HEK293 (cell line): Measurements from ENCODE around the gene SLC5A11.

Source experiments
- CTCF ChIA-PET: fragments of 350-600 bp; formaldehyde crosslinking; extraction: SDS; loops from one replicate; lab custom pipeline; 2021; ENCODE audit warnings: antibody characterized with exemption; lab: Yijun Ruan, JAX
- POLR2A ChIA-PET: fragments of 300-600 bp; formaldehyde crosslinking; extraction: SDS; loops from one replicate; lab custom pipeline; 2020; ENCODE audit warnings: antibody characterized with exemption, inconsistent platforms; lab: Yijun Ruan, JAX
- H3K27ac ChIP-seq: fragments of 200-500 bp; sonication (Bioruptor generic); 2 replicates; pipeline ENCODE4 v1.5.1; 2014; ENCODE audit warnings: low read depth, low read length, control low read depth, inconsistent platforms; ENCODE audit errors: extremely low read depth
- H3K36me3 ChIP-seq, 2 experiments: fragments of 200-500 bp in 1 of 2; sonication (Bioruptor generic) in 1 of 2; 1 replicate in 1 of 2; 2 replicates in 1 of 2; pipeline ENCODE4 v1.5.1; 2014 to 2017; ENCODE audit warnings: inconsistent platforms in 2 of 2, low read length in 2 of 2; ENCODE audit not compliant: control insufficient read depth in 2 of 2, insufficient read depth in 1 of 2
- H3K4me1 ChIP-seq: fragments of 200-500 bp; sonication (Bioruptor generic); 2 replicates; pipeline ENCODE4 v1.5.1; 2014; ENCODE audit warnings: mild to moderate bottlenecking, low read length, inconsistent platforms; ENCODE audit not compliant: control insufficient read depth, insufficient read depth
- H3K4me3 ChIP-seq: 2 replicates; pipeline ENCODE4 v1.5.1; 2011; ENCODE audit warnings: low read depth, mild to moderate bottlenecking, control low read depth, low read length, moderate library complexity
- H3K9me3 ChIP-seq: fragments of 200-500 bp; sonication (Bioruptor generic); 2 replicates; pipeline ENCODE4 v1.5.1; 2014; ENCODE audit warnings: low read depth, low read length, inconsistent platforms; ENCODE audit not compliant: control insufficient read depth, insufficient read depth
- FEZF1 ChIP-seq: fragments of 450-650 bp; formaldehyde crosslinking; IDR thresholded peaks from 2 replicates; pipeline ENCODE4 v1.5.1; 2016; ENCODE audit warnings: missing biosample characterization, missing genetic modification characterization
- GLI4 ChIP-seq: fragments of 450-650 bp; formaldehyde crosslinking; IDR thresholded peaks from 2 replicates; pipeline ENCODE4 v1.5.1; 2016; ENCODE audit warnings: missing biosample characterization, missing genetic modification characterization
- KLF8 ChIP-seq: fragments of 450-650 bp; formaldehyde crosslinking; IDR thresholded peaks from 2 replicates; pipeline ENCODE4 v1.5.1; 2016; ENCODE audit warnings: missing biosample characterization, missing genetic modification characterization
- OSR2 ChIP-seq: fragments of 450-650 bp; formaldehyde crosslinking; IDR thresholded peaks from 2 replicates; pipeline ENCODE4 v1.5.1; 2016; ENCODE audit warnings: missing biosample characterization, missing genetic modification characterization
- PRDM1 ChIP-seq: fragments of 450-650 bp; formaldehyde crosslinking; IDR thresholded peaks from 2 replicates; pipeline ENCODE4; 2016; ENCODE audit warnings: missing biosample characterization, missing genetic modification characterization
- REST ChIP-seq: fragments of 450-650 bp; formaldehyde crosslinking; IDR thresholded peaks from 2 replicates; pipeline ENCODE4 v1.5.1; 2016; ENCODE audit warnings: missing biosample characterization, missing genetic modification characterization
- SCRT1 ChIP-seq: fragments of 450-650 bp; formaldehyde crosslinking; IDR thresholded peaks from 2 replicates; pipeline ENCODE4 v1.5.1; 2016; ENCODE audit warnings: missing biosample characterization, missing genetic modification characterization, borderline replicate concordance
- SETDB1 ChIP-seq: IDR thresholded peaks from one replicate; pipeline ENCODE4 v1.6.1; 2017; ENCODE audit warnings: mild to moderate bottlenecking, low read length, moderate library complexity, mixed read lengths; ENCODE audit not compliant: insufficient read length
- ZBTB11 ChIP-seq: fragments of 450-650 bp; formaldehyde crosslinking; conservative IDR thresholded peaks from 2 replicates; pipeline ENCODE4 v1.5.1; 2016; ENCODE audit warnings: low read depth, missing biosample characterization, missing genetic modification characterization
- ZBTB20 ChIP-seq: fragments of 450-650 bp; formaldehyde crosslinking; IDR thresholded peaks from 2 replicates; pipeline ENCODE4 v1.5.1; 2016; ENCODE audit warnings: missing biosample characterization, missing genetic modification characterization
- ZBTB7A ChIP-seq: fragments of 450-650 bp; formaldehyde crosslinking; IDR thresholded peaks from 2 replicates; pipeline ENCODE4 v1.5.1; 2016; ENCODE audit warnings: low read depth, missing biosample characterization, missing genetic modification characterization
- ZBTB8A ChIP-seq: fragments of 450-650 bp; formaldehyde crosslinking; IDR thresholded peaks from 2 replicates; pipeline ENCODE4 v1.5.1; 2016; ENCODE audit warnings: missing biosample characterization, missing genetic modification characterization
- ZNF114 ChIP-seq: fragments of 450-650 bp; formaldehyde crosslinking; IDR thresholded peaks from 2 replicates; pipeline ENCODE4 v1.5.0; 2017; ENCODE audit warnings: missing biosample characterization, missing genetic modification characterization
- ZNF121 ChIP-seq: fragments of 450-650 bp; formaldehyde crosslinking; IDR thresholded peaks from 2 replicates; pipeline ENCODE4 v1.5.1; 2016; ENCODE audit warnings: missing biosample characterization, missing genetic modification characterization
- ZNF23 ChIP-seq: fragments of 450-650 bp; formaldehyde crosslinking; IDR thresholded peaks from 2 replicates; pipeline ENCODE4 v1.5.1; 2016; ENCODE audit warnings: missing biosample characterization, missing genetic modification characterization, borderline replicate concordance
- ZNF239 ChIP-seq: fragments of 450-650 bp; formaldehyde crosslinking; IDR thresholded peaks from 2 replicates; pipeline ENCODE4 v1.5.1; 2016; ENCODE audit warnings: missing biosample characterization, missing genetic modification characterization
- ZNF302 ChIP-seq: fragments of 450-650 bp; formaldehyde crosslinking; IDR thresholded peaks from 2 replicates; pipeline ENCODE4 v1.5.1; 2016; ENCODE audit warnings: missing biosample characterization, missing genetic modification characterization, low read depth
- ZNF394 ChIP-seq: fragments of 450-650 bp; formaldehyde crosslinking; IDR thresholded peaks from 2 replicates; pipeline ENCODE4 v1.5.1; 2016; ENCODE audit warnings: missing biosample characterization, missing genetic modification characterization, mild to moderate bottlenecking, moderate library complexity, borderline replicate concordance
- ZNF48 ChIP-seq: fragments of 450-650 bp; formaldehyde crosslinking; IDR thresholded peaks from 2 replicates; pipeline ENCODE4 v1.5.1; 2016; ENCODE audit warnings: missing biosample characterization, missing genetic modification characterization
- ZNF624 ChIP-seq: fragments of 450-650 bp; formaldehyde crosslinking; IDR thresholded peaks from 2 replicates; pipeline ENCODE4 v1.5.1; 2017; ENCODE audit warnings: missing biosample characterization, missing genetic modification characterization
- ZNF677 ChIP-seq: fragments of 450-650 bp; IDR thresholded peaks from 2 replicates; pipeline ENCODE4 v1.5.0; 2018; ENCODE audit warnings: missing biosample characterization, mild to moderate bottlenecking, missing genetic modification characterization, moderate library complexity
- ZNF785 ChIP-seq: fragments of 450-650 bp; formaldehyde crosslinking; IDR thresholded peaks from 2 replicates; pipeline ENCODE4 v1.5.1; 2016; ENCODE audit warnings: missing biosample characterization, missing genetic modification characterization
- ZNF792 ChIP-seq: fragments of 450-650 bp; formaldehyde crosslinking; IDR thresholded peaks from 2 replicates; pipeline ENCODE4 v1.5.1; 2016; ENCODE audit warnings: missing biosample characterization, missing genetic modification characterization
- ZNF837 ChIP-seq: fragments of 450-650 bp; formaldehyde crosslinking; IDR thresholded peaks from 2 replicates; pipeline ENCODE4 v1.5.1; 2016; ENCODE audit warnings: missing biosample characterization, missing genetic modification characterization
- TF ChIP-seq, protein P1 (sequence below): fragments of 450-650 bp; formaldehyde crosslinking; IDR thresholded peaks from 2 replicates; pipeline ENCODE4 v1.5.1; 2016; ENCODE audit warnings: missing biosample characterization, missing genetic modification characterization

SLC5A11 gene

GRCh38 chr16:24816688-24817087, 29.1 kb upstream of the SLC5A11 start:
- no peak overlapping the region for H3K4me3 ChIP-seq
- CTCF ChIA-PET, result interaction anchor here (0.6 kb wide), 1 partner anchor 26 kb away, joined by 5 read pairs; no protein-coding TSS in a partner anchor
- peaks cover 40 to 97% of the 10 kb centered on the region in 2 experiments for H3K36me3 ChIP-seq
- H3K27ac ChIP-seq, result no peak overlapping the region
- no peaks in the 10 kb centered on the region for H3K9me3 ChIP-seq
- TF ChIP-seq KLF8 (no peak), ZNF302 (tag by site-specific recombination) (no peak), ZNF23 (no peak), SCRT1 (no peak), OSR2 (no peak), ZBTB7A (tag by site-specific recombination) (no peak), ZNF792 (tag by site-specific recombination) (no peak), ZNF48 (no peak), ZBTB20 (tag by site-specific recombination) (no peak)
- TF ChIP-seq, protein P1, sequence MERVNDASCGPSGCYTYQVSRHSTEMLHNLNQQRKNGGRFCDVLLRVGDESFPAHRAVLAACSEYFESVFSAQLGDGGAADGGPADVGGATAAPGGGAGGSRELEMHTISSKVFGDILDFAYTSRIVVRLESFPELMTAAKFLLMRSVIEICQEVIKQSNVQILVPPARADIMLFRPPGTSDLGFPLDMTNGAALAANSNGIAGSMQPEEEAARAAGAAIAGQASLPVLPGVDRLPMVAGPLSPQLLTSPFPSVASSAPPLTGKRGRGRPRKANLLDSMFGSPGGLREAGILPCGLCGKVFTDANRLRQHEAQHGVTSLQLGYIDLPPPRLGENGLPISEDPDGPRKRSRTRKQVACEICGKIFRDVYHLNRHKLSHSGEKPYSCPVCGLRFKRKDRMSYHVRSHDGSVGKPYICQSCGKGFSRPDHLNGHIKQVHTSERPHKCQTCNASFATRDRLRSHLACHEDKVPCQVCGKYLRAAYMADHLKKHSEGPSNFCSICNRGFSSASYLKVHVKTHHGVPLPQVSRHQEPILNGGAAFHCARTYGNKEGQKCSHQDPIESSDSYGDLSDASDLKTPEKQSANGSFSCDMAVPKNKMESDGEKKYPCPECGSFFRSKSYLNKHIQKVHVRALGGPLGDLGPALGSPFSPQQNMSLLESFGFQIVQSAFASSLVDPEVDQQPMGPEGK (tag by site-specific recombination), result no peak
- H3K4me1 ChIP-seq, result no peaks in the 10 kb centered on the region
- POLR2A ChIA-PET, result no interaction called here

DNA sequence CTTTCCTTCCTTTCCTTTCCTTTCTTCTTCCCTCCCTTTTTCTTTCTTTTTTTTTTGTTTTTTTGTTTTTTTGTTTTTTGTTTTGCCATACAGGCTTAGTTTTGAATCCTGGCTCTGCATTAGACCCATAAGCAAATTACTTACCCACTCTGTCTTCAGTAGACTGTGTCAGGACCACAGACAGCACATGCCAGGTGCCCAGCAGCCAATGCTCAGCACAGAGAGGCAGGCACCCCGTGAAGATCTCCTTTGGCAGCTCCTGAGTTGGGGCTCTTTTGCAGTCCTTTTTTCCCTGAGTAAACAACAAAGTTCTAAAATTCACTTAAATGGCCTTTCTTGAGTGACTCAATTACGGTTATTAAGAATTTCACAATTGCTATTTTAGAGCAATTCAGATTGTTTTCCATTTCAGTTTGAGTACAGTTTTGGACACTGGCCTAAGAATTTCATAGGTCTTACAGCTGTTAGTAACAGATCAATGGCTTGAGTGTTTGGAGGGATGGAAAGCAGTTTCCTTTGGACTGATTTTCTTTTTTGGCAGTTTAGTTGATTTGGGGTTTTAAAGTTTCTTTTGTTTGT, 26.2 kb upstream of the SLC5A11 start:
- TF ChIP-seq SETDB1, result no peak
- peak; percentile 65; the same call in 1 of the 2 replicates for TF ChIP-seq REST (tag by site-specific recombination)
- no peak for TF ChIP-seq ZNF114 (tag by site-specific recombination)
- TF ChIP-seq GLI4 (tag by site-specific recombination), result no peak
- no peak for TF ChIP-seq FEZF1 (tag by site-specific recombination)
- 0 out of 2 replicates have a peak, but pooled peaks have one; percentile 29 for TF ChIP-seq PRDM1 (tag by site-specific recombination)
- no peak for TF ChIP-seq ZNF121 (tag by site-specific recombination)
- no peak for TF ChIP-seq ZNF302 (tag by site-specific recombination)
- no peak for TF ChIP-seq ZNF239 (tag by site-specific recombination)
- Histone ChIP-seq H3K9me3 (no peaks in the 10 kb centered on the region), H3K4me1 (no peaks in the 10 kb centered on the region), H3K27ac (no peak overlapping the region), H3K36me3 (peaks cover 23 to 96% of the 10 kb centered on the region in 2 experiments), H3K4me3 (no peak overlapping the region)
- POLR2A ChIA-PET, result no interaction called here
- CTCF ChIA-PET, result no interaction called here

DNA sequence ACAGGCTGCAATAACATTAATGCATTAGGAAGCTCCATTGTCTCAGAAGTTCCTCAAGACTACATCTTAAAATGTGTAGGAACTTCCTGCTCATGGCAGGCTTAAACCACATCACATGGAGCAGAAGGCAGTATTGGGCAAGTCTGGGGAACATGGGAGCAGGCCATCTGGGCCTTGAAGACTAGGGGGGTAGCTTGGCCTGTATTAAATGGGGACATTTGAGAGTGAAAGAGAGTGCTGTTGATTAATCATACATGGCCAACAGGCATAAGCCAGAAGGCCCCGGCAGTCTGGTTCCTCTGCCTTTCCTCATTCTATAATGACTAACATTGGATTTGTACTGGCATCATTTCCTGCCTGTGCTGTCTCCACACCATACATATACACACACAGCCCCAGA, 25.2 kb upstream of the SLC5A11 start:
- Histone ChIP-seq H3K4me1 (no peaks in the 10 kb centered on the region), H3K36me3 (peaks cover 19 to 93% of the 10 kb centered on the region in 2 experiments), H3K27ac (no peak overlapping the region), H3K9me3 (no peaks in the 10 kb centered on the region), H3K4me3 (no peak overlapping the region)
- CTCF ChIA-PET, result interaction anchor here (0.6 kb wide), 1 partner anchor 144 kb away, joined by 3 read pairs; no protein-coding TSS in a partner anchor
- POLR2A ChIA-PET, result no interaction called here
- TF ChIP-seq ZBTB11 (tag by site-specific recombination) (no peak), ZNF394 (no peak), ZNF624 (tag by site-specific recombination) (no peak), ZNF23 (no peak), ZNF785 (tag by site-specific recombination) (no peak), ZBTB8A (tag by site-specific recombination) (no peak), ZNF677 (tag by site-specific recombination) (no peak), ZNF837 (tag by site-specific recombination) (no peak), PRDM1 (tag by site-specific recombination) (no peak)
